ENCODE results near the gene SLC16A12. TPM values are rescaled to one million over a fixed set of nuclear protein-coding genes. Genes with fewer than 3 reads are reported as not detected.

Gene SLC16A12
- total and polyA plus RNA-seq, 10 of the 15 experiments (the other 5 are each of a cell fraction or from before 2014, with no cell fraction given): not detected

- intact Hi-C loops (cut with micrococcal nuclease; ENCODE audit: unreplicated experiment) (loop anchor here (10.0 kb wide), 1 partner anchor 399 kb away; the partner anchor contains the start of gene FAS), in situ Hi-C loops (cut with MboI) (no loop called here)
- ChIA-PET CTCF (interaction anchor here (1.1 to 3.2 kb wide), 3 partner anchors 26 to 176 kb away, joined by 4 to 30 read pairs (median 11); partner anchors contain the start of gene IFIT2), POLR2A (interaction anchor here (3.3 kb wide), 1 partner anchor 20 kb away, joined by 18 read pairs; the partner anchor contains the start of gene IFIT5), SMC1A (ENCODE audit: uncharacterized antibody, unreplicated experiment) (interaction anchor here (2.8 to 4.1 kb wide), 3 partner anchors 20 to 25 kb away, joined by 21 to 42 read pairs (median 27); partner anchors contain the start of gene IFIT5), RAD21 (ENCODE audit: unreplicated experiment) (interaction anchor here (1.0 to 2.8 kb wide), 3 partner anchors 25 to 150 kb away, joined by 4 to 20 read pairs (median 18); no protein-coding TSS in a partner anchor)
- no peaks in the 10 kb centered on the region for H3K27me3 ChIP-seq (replicated peaks in 1 of 2; ENCODE audit: control insufficient read depth in 2 of 2, insufficient read depth in 2 of 2, low read length in 1 of 2)
- ATAC-seq: no peak
- H2AFZ ChIP-seq (ENCODE audit: control insufficient read depth, low read depth, low read length): no peak overlapping the region
- H3K36me3 ChIP-seq (ENCODE audit: control insufficient read depth in 2 of 2, insufficient read depth in 2 of 2, low read length in 1 of 2): no peaks in the 10 kb centered on the region
- BruUV-seq (replicated peaks): no TSS peak
- no peaks in the 10 kb centered on the region; the same call in 1 of the 3 replicates for H3K9me3 ChIP-seq (replicated peaks; ENCODE audit: control insufficient read depth, insufficient read depth, low read length)
- WGBS (ENCODE audit: insufficient coverage, insufficient replicate concordance, low lambda C conversion rate, missing lambda C conversion rate): 14% methylated on average over 3 of the region's 3 CpGs
- FAIRE-seq: no peak
- no peaks in the 10 kb centered on the region; the same call in 1 of the 2 replicates for H3K4me1 ChIP-seq (ENCODE audit: control insufficient read depth, insufficient read depth, low read length)
- H3K9ac ChIP-seq (ENCODE audit: control insufficient read depth, insufficient read depth, low read length): 0 out of 2 replicates have a peak overlapping the region, but pooled peaks have one; percentile 21
- H3K4me2 ChIP-seq (ENCODE audit: control insufficient read depth, insufficient read depth): peak overlapping the region; percentile 93
- H3K4me3 ChIP-seq: peak overlapping the region; percentile 44; the same call in 1 of the 2 replicates
- H4K20me1 ChIP-seq (ENCODE audit: control insufficient read depth, insufficient read depth): no peaks in the 10 kb centered on the region
- H3K27ac ChIP-seq (ENCODE audit: control insufficient read depth, insufficient read depth): no peak overlapping the region
- TF ChIP-seq POLR2AphosphoS5 (IDR thresholded peaks at IDR 0.05; ENCODE audit: low read length) (no peak), ZSCAN29 (IDR thresholded peaks at IDR 0.05) (no peak), CBX5 (IDR thresholded peaks at IDR 0.05; ENCODE audit: low read depth) (no peak), SMARCA5 (IDR thresholded peaks at IDR 0.05) (no peak), KDM1A (IDR thresholded peaks at IDR 0.05; ENCODE audit: borderline replicate concordance) (no peak), CTCF (IDR thresholded peaks at IDR 0.05 in 2 of 3, conservative IDR thresholded peaks at IDR 0.05 in 1 of 3; ENCODE audit: control insufficient read depth in 2 of 3, extremely low read depth in 1 of 3, insufficient read depth in 1 of 3, low read depth in 3 of 3, low read length in 3 of 3) (no peak), PRDM15 (CRISPR knock-in tag; IDR thresholded peaks at IDR 0.05) (no peak), POLR2AphosphoS2 (IDR thresholded peaks at IDR 0.05; ENCODE audit: low read depth, low read length) (no peak), PML (IDR thresholded peaks at IDR 0.05; ENCODE audit: low read length) (no peak), BHLHE40 (IDR thresholded peaks at IDR 0.05; ENCODE audit: borderline replicate concordance in 1 of 2, low read depth in 2 of 2, low read length in 1 of 2) (no peak), SREBF2 (IDR thresholded peaks at IDR 0.05; ENCODE audit: low read length) (no peak), IRF4 (IDR thresholded peaks at IDR 0.05; ENCODE audit: low read depth, low read length) (no peak), MLLT1 (IDR thresholded peaks at IDR 0.05) (no peak), RELA (IDR thresholded peaks at IDR 0.05; ENCODE audit: borderline replicate concordance, partially characterized antibody) (no peak)
- DNase-seq (ENCODE audit: low read depth, low spot score): no peak
- H3K79me2 ChIP-seq (ENCODE audit: control insufficient read depth, insufficient read depth, low read length): peaks cover 25% of the 10 kb centered on the region
Measured at GRCh38 chr10:89393898-89394297, 141.5 kb downstream of the SLC16A12 start.
